DMS153 treated with DMSO at 0.1 percent for 48 hours (cell line): ENCODE results near the gene C11orf68.

Experiments used
- DNase-seq: peaks from one replicate; lab custom pipeline; 2025; ENCODE audit not compliant: unreplicated experiment; lab: John Stamatoyannopoulos, UW

C11orf68 gene

DNA sequence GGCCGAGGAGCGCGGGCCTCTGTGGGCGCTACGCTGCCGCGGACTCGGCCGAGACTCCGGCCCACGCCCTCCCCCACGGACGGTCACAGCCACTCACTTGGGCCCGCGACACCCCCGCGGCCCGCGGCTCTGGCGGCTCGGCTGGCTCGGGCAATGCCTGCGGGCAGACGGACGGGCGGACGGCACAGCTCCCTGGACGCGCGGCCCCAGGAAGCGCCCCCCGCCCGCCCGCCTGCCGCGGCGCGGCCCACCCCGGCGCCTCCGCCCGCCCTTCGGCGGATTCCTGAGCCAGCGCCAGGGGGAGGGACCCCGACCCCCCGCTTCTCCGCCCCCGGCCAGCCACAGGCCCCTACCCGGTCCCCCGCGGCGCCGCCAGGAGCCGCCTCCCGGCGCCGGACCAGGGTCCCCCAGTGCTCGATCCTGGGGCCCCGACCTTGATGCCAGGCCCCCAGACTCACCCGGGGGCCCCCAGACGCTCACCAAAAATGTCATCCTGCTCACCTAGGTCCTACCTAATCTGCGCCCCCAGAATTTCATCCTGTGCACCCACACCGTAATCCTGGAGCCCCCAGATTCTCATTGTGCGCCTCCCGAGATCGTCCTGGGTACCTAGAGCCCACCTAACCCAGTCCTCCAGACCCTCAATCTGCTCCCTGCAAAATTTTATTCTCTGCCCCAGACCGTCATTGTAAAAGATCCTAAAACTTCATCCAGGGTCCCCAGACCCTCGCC is 46.1 kb downstream of the C11orf68 start, which contains the start of gene EFEMP2:
EFEMP2 (minus strand) TSS at position 215 of the 732 bp plus-strand sequence. CDS start 446 bp downstream, outside the sequence.
- no peak for DNase-seq

DNA sequence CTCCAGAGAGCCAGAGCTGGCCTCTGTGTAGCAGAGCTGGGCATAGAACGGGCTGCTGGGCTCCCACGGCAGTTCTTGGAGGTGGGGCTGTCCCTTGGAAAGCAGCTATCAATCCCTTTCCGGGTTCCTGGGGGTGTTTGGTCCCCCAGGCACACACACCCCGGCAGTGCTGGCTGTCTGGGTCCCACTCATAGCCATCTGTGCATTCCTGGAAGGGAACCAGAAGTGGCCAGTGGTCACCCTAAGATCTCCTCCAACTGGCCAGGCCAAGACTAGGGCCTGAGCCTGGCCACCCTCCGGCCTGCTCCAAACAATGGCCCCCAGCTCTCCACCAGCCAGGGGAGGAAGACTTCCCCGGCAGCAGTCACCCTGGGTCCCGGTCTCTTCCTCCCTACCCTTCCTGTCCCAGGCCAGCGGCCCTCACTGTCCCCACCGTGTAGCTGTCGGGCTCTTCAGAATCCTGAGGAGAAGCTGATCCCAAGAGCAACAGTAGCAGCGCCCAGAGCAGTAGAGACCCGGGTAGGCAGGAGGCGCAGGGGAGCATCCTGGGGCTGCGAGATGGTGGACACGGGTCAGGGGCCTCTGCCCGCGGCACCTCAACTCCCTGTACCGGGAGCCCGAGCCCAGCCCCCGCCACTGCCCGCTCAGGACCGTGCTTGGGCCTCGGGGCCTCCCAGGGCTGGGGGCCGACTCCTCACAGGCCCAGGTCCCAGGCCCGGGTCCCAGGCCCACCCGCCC is 46.9 kb downstream of the C11orf68 start:
- DNase-seq = no peak

DNA sequence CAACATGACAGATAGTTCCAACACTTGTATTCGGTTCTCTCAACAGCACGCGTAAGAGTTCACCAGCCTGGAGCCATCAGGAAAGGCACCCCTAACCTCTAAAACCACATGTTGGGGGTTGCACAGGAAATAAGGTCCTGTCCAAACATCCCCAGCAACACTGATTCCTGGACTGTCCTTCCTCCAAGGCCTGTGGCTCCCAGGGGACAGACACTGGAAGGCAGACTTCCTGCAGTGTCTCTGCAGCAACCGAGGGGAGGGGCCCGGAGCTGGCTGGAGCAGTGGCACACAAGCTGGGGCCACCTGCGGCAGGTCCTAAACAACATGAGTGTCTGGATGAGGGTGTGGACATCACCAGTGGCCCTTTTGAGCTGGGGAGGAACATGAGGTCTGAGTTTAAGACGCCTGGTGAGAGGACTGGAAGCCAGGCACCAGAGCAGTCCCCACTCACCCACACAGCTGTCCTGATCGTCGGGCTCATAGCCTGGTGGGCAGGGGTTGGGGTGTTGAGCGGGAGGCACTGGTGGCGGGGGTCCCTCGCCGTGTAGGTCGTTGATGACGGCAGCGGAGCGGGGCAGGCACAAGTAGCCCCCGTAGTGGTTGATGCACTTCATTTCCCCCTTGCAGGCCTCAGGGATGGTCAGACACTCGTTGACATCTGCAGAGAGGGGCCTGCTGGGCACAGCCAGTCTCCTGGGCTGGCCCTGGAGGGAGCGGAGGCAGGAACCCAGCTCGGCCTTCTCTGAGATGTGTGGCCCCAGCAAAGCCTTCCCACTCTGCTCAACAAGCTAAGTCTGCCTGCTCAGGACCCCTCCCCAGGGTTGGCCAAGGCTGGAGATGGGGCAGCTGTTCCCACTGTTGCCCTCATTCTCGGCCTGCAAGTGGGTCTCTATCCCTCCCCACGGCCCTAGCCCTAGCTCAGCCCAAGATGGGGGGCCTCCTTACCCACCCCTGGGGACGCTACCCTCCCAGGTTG is 47.9 kb downstream of the C11orf68 start:
- DNase-seq = peak; percentile 44

DNA sequence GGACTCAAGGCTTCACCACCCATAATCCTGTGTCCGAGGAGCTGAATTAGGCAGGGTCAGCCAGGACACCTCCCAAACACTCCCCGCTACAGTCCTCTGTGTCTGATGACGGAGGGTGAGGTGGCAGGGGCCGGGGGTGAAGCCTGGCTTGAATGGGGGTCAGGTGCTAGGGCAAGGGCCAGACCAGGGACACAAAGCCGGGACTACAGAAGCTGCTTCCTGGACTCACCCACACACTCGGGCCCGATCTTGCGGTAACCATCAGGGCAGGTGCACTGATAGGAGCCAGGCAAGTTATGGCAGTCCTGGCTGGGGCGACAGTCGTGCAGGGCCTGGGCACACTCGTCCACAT is 48.6 kb downstream of the C11orf68 start:
- DNase-seq = no peak

DNA sequence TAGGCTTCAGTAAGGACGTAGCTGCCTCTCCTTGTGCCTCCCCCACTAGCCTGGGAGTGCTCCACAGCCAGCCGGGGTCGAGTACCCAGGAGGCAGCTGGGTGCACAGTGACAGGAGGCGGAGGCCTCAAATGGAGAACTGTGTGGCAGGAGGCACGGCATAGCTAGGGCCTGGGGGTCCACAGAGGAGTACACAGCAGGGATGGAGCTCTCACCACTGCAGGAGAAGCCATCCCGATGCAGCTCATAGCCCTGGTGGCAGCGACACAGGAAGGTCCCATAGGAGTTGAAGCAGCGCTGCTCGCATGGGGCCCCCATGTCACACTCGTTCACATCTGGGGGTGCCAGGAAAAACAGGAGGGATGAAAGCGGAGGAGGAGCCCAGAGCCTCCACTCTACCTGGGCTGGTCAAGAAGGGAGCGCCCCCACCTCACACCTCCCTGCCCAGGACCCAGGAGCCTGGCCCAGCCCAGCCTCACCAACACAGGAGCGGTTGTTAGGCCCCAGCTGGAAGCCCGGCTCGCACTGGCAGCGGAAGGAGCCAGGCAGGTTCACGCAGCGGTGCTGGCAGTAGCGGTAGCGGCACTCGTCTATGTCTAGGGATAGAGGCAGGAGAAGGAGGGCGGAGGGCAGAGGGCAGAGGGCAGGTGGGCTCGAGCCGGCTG is 49.1 kb downstream of the C11orf68 start:
- DNase-seq = no peak

DNA sequence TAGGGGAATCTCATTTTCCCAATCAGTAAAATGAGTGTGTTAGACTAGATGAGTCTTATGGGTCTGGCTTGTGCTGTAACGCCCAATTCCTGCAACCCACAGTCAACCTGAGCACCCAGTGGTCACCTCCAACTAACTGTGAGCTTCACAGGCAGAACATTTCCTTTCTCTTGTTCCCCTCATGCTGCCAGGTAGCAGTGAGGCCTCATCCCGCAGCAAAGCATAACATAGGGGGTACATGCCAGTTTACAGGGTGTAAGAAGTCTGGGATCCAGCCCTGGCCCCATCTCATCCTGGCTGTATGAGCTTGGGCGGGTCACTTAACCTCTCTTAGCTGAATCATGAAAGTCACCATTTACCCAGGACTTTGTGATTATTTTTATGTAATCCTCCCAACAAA is 50.0 kb downstream of the C11orf68 start:
- no peak for DNase-seq

DNA sequence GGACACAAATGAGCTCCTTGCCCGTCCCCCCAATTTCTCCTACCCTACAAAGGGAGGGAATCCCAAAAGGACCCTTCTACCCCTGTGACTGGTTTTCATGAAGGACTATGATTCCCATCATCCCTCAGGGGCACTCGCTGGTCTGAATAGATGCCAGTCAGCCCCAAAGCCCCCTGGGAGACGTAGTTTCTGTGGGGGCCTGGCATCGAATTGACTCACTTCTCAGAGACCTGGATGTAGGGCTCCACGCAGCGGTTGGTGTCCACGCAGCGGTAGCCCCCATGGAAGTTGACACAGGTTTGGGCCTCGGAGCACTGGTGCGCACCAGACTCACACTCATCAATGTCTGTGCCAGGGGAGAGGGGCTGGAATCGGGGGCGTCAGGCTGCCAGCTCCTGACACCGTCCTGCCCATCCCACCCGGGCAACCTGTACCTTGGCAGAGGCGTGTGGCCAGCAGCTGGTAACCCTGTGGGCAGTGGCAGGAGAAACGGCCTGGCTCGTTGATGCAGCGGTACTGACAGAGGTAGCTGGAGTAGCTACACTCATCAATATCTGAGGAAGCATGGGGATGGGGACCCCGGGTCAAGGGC is 50.7 kb downstream of the C11orf68 start:
- DNase-seq = no peak

DNA sequence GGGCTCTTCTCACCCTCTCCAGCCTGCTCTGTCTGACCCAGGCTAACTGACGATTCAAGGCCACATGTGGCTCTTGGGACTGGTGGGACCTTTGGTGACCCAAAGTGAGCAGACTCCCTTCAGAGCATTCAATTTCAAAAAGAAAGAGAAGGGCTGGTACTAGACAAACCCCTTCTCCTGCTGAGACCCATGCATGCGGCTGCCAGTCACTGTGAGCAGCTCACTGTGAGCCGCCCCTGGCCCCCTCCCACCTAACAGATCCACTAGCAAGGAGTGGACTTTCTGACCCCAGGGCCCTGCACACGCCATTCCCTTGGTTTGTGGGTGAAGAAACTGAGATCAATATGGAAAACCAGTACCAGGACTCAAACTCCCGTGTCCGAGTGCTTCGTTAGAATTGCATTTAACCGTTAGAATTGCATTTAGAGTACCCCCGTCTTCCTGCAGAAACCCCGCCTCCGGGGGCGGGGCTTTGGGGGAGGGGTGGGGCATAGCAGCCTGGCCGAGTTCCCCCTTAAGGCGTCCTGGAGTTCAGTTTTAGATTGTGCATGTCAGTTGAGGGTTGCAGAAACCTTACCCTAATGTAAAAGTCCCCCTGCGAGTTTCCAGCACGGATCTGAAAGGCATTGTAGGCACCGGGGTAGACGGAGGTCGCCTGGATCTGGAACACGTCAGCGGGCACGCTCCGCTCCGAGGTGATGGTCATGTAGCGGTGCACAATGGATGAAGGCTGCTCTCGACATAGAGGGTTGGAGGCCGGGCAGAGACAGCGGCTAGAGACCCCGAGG is 51.4 kb downstream of the C11orf68 start:
- no peak for DNase-seq
